Measurements from ENCODE around the gene ARHGAP42.

The ARHGAP42 gene

GRCh38 chr11:100780470-100780869 is 93.4 kb downstream of the ARHGAP42 start:
- H3K4me3 ChIP-seq (ENCODE audit: low read length): no peak overlapping the region
- no peak for DNase-seq (ENCODE audit: low read depth, low spot score)

- no peak overlapping the region for H3K4me3 ChIP-seq (ENCODE audit: low read length)
- DNase-seq (ENCODE audit: low read depth, low spot score): no peak
Measured at GRCh38 chr11:100785148-100785983, 98.3 kb downstream of the ARHGAP42 start.

GRCh38 chr11:100788561-100789295 is 101.6 kb downstream of the ARHGAP42 start:
- H3K4me3 ChIP-seq (ENCODE audit: low read length): no peak overlapping the region
- DNase-seq (ENCODE audit: low read depth, low spot score): no peak

GRCh38 chr11:100789500-100789899 is 102.4 kb downstream of the ARHGAP42 start:
- no peak for DNase-seq (ENCODE audit: low read depth, low spot score)

GRCh38 chr11:100790073-100790472 is 103.0 kb downstream of the ARHGAP42 start:
- no peak for DNase-seq (ENCODE audit: low read depth, low spot score)
- no peak overlapping the region for H3K4me3 ChIP-seq (ENCODE audit: low read length)

More at GRCh38 chr11:100789500-100789899, 102.4 kb downstream of the ARHGAP42 start:
- no peak overlapping the region for H3K4me3 ChIP-seq (ENCODE audit: low read length)

- H3K4me3 ChIP-seq (ENCODE audit: low read length): no peak overlapping the region
- no peak for DNase-seq (ENCODE audit: low read depth, low spot score)
Measured at GRCh38 chr11:100791103-100791502, 104.0 kb downstream of the ARHGAP42 start.

- no peak overlapping the region for H3K4me3 ChIP-seq (ENCODE audit: low read length)
Measured at GRCh38 chr11:100791860-100792259, 104.8 kb downstream of the ARHGAP42 start.

GRCh38 chr11:100793525-100793924 is 106.4 kb downstream of the ARHGAP42 start:
- DNase-seq (ENCODE audit: low read depth, low spot score): no peak
- no peak overlapping the region for H3K4me3 ChIP-seq (ENCODE audit: low read length)

More at GRCh38 chr11:100791860-100792259, 104.8 kb downstream of the ARHGAP42 start:
- DNase-seq (ENCODE audit: low read depth, low spot score): no peak

GRCh38 chr11:100794446-100794845 is 107.4 kb downstream of the ARHGAP42 start:
- DNase-seq (ENCODE audit: low read depth, low spot score): no peak
- H3K4me3 ChIP-seq (ENCODE audit: low read length): no peak overlapping the region

- DNase-seq (ENCODE audit: low read depth, low spot score): no peak
Measured at GRCh38 chr11:100799445-100799844, 112.4 kb downstream of the ARHGAP42 start.

GRCh38 chr11:100800202-100800601 is 113.1 kb downstream of the ARHGAP42 start:
- no peak overlapping the region for H3K4me3 ChIP-seq (ENCODE audit: low read length)
- DNase-seq (ENCODE audit: low read depth, low spot score): no peak

More at GRCh38 chr11:100799445-100799844, 112.4 kb downstream of the ARHGAP42 start:
- no peak overlapping the region for H3K4me3 ChIP-seq (ENCODE audit: low read length)

- no peak overlapping the region for H3K4me3 ChIP-seq (ENCODE audit: low read length)
- DNase-seq (ENCODE audit: low read depth, low spot score): no peak
Measured at GRCh38 chr11:100801225-100801999, 114.3 kb downstream of the ARHGAP42 start.

GRCh38 chr11:100805506-100806199 is 118.6 kb downstream of the ARHGAP42 start:
- H3K4me3 ChIP-seq (ENCODE audit: low read length): no peak overlapping the region
- DNase-seq (ENCODE audit: low read depth, low spot score): no peak

- H3K4me3 ChIP-seq (ENCODE audit: low read length): no peak overlapping the region
Measured at GRCh38 chr11:100806296-100806695, 119.2 kb downstream of the ARHGAP42 start.

GRCh38 chr11:100808904-100809491 is 121.9 kb downstream of the ARHGAP42 start:
- DNase-seq (ENCODE audit: low read depth, low spot score): no peak
- no peak overlapping the region for H3K4me3 ChIP-seq (ENCODE audit: low read length)

More at GRCh38 chr11:100806296-100806695, 119.2 kb downstream of the ARHGAP42 start:
- DNase-seq (ENCODE audit: low read depth, low spot score): no peak

- no peak for DNase-seq (ENCODE audit: low read depth, low spot score)
- H3K4me3 ChIP-seq (ENCODE audit: low read length): no peak overlapping the region
Measured at GRCh38 chr11:100810146-100810545, 123.1 kb downstream of the ARHGAP42 start.

- no peak for DNase-seq (ENCODE audit: low read depth, low spot score)
Measured at GRCh38 chr11:100810666-100811065, 123.6 kb downstream of the ARHGAP42 start.

GRCh38 chr11:100812517-100812916 is 125.4 kb downstream of the ARHGAP42 start:
- no peak for DNase-seq (ENCODE audit: low read depth, low spot score)
- no peak overlapping the region for H3K4me3 ChIP-seq (ENCODE audit: low read length)

More at GRCh38 chr11:100810666-100811065, 123.6 kb downstream of the ARHGAP42 start:
- no peak overlapping the region for H3K4me3 ChIP-seq (ENCODE audit: low read length)

Data from Jurkat, Clone E6-1 (cell line).